PC-3 (cell line): ENCODE measurements around the gene KMT2C. TPM values are rescaled to one million over a fixed set of nuclear protein-coding genes. Genes with fewer than 3 reads are reported as not detected.

ENCODE experiments used
- ATAC-seq: fragments of 200-7000 bp; cut with Tn5 transposase; 2 replicates; pipeline ENCODE4 v1.9.1; 2020; ENCODE audit warnings: mild to moderate bottlenecking, moderate library complexity
- BruUV-seq: library from RNA; stranded (reverse); fragments of 400-500 nt; replicated peaks from 2 replicates; lab custom pipeline; 2021; lab: Mats Ljungman, UMichigan
- CTCF ChIA-PET: fragments of 300-600 bp; sonication (Branson Sonifier 250); formaldehyde crosslinking; loops from one replicate; lab custom pipeline; 2022; ENCODE audit warnings: antibody characterized with exemption; lab: Charles Lee
- POLR2A ChIA-PET: fragments of 300-600 bp; sonication (Branson Sonifier 250); formaldehyde crosslinking; loops from one replicate; lab custom pipeline; 2022; ENCODE audit warnings: antibody characterized with exemption; ENCODE audit not compliant: unreplicated experiment; lab: Charles Lee
- DNase-seq: peaks from one replicate; pipeline ENCODE4 v3.0.0-alpha.2; 2015
- H2AFZ ChIP-seq: fragments of 300-600 bp; sonication (generic); 2 replicates; pipeline ENCODE4 v1.6.0; 2016; ENCODE audit warnings: antibody characterized with exemption, low read length
- H3F3A ChIP-seq: fragments of 300-600 bp; sonication (generic); one replicate; pipeline ENCODE4 v1.6.0; 2017; ENCODE audit warnings: antibody characterized with exemption, low read length, control low read depth, mild to moderate bottlenecking; ENCODE audit not compliant: unreplicated experiment
- H3K27ac ChIP-seq: fragments of 300-600 bp; sonication (generic); 2 replicates; pipeline ENCODE4 v1.5.1; 2016; ENCODE audit warnings: mild to moderate bottlenecking, low read length
- H3K27me3 ChIP-seq: fragments of 300-600 bp; sonication (generic); 2 replicates; pipeline ENCODE4 v1.6.1; 2016; ENCODE audit warnings: low read length, mixed read lengths
- H3K36me3 ChIP-seq: fragments of 300-600 bp; sonication (generic); 2 replicates; pipeline ENCODE4 v1.6.1; 2016; ENCODE audit warnings: low read depth, mixed run types, low read length, mixed read lengths
- H3K4me1 ChIP-seq: fragments of 300-600 bp; sonication (generic); 2 replicates; pipeline ENCODE4 v1.5.1; 2016; ENCODE audit warnings: low read length; ENCODE audit not compliant: insufficient read depth
- H3K4me2 ChIP-seq: fragments of 300-600 bp; sonication (generic); 2 replicates; pipeline ENCODE4 v1.6.0; 2016; ENCODE audit warnings: low read length
- H3K4me3 ChIP-seq: fragments of 300-600 bp; sonication (generic); 2 replicates; pipeline ENCODE4 v1.5.1; 2016; ENCODE audit warnings: mild to moderate bottlenecking, low read length, mixed read lengths
- H3K79me2 ChIP-seq: fragments of 300-600 bp; sonication (generic); 2 replicates; pipeline ENCODE4 v1.6.1; 2017; ENCODE audit warnings: low read length, mixed read lengths
- H3K9ac ChIP-seq: fragments of 300-600 bp; sonication (generic); 2 replicates; pipeline ENCODE4 v1.6.0; 2016; ENCODE audit warnings: mild to moderate bottlenecking, low read length
- H3K9me2 ChIP-seq: fragments of 300-600 bp; sonication (generic); replicated peaks from 2 replicates; pipeline ENCODE4 v1.6.1; 2016; ENCODE audit warnings: mixed run types, low read length, mixed read lengths
- H3K9me3 ChIP-seq: fragments of 300-600 bp; sonication (generic); 2 replicates; pipeline ENCODE4 v1.6.1; 2016; ENCODE audit warnings: low read length, mixed read lengths
- H4K20me1 ChIP-seq: fragments of 300-600 bp; sonication (generic); 2 replicates; pipeline ENCODE4 v1.6.1; 2016; ENCODE audit warnings: low read length, mixed read lengths
- CTCF ChIP-seq: fragments of 300-600 bp; sonication (generic); conservative IDR thresholded peaks from 2 replicates; pipeline ENCODE4 v1.5.1; 2017; ENCODE audit warnings: antibody characterized with exemption, low read depth, mild to moderate bottlenecking, low read length
- EZH2 ChIP-seq: fragments of 300-600 bp; sonication (generic); IDR thresholded peaks from one replicate; pipeline ENCODE4 v1.6.1; 2017; ENCODE audit warnings: antibody characterized with exemption, mild to moderate bottlenecking, low read length; ENCODE audit not compliant: unreplicated experiment
- EZH2phosphoT487 ChIP-seq: fragments of 300-600 bp; sonication (generic); IDR thresholded peaks from 2 replicates; pipeline ENCODE4 v1.6.1; 2018; ENCODE audit warnings: mild to moderate bottlenecking, antibody characterized with exemption, low read length, borderline replicate concordance
- intact Hi-C: fragments of 100-400 bp; cut with micrococcal nuclease; formaldehyde crosslinking; loops from 2 replicates; pipeline ENCODE4 v1.9.0; 2023
- total RNA-seq: library from RNA; depleted of rRNA; stranded (reverse); fragments of >200 nt; gene quantifications from 2 replicates; pipeline ENCODE4 v1.2.3, GENCODE V29; 2014

KMT2C gene
- total RNA-seq, 1 experiment from 2014 or later = 15.3 TPM

- ChIA-PET POLR2A (no interaction called here), CTCF (no interaction called here)
- TF ChIP-seq EZH2phosphoT487 (no peak), EZH2 (no peak), CTCF (no peak)
- Histone ChIP-seq H3K4me1 (no peaks in the 10 kb centered on the region), H3K27me3 (no peaks in the 10 kb centered on the region), H3F3A (no peaks in the 10 kb centered on the region), H3K36me3 (no peaks in the 10 kb centered on the region), H3K27ac (no peak overlapping the region), H2AFZ (no peak overlapping the region), H3K9ac (no peak overlapping the region), H3K4me3 (no peak overlapping the region), H3K4me2 (no peak overlapping the region), H3K79me2 (no peaks in the 10 kb centered on the region), H3K9me3 (no peaks in the 10 kb centered on the region), H4K20me1 (no peaks in the 10 kb centered on the region), H3K9me2 (no peaks in the 10 kb centered on the region)
- DNase-seq (no peak), ATAC-seq (no peak)
- no TSS peak for BruUV-seq
- intact Hi-C loops = no loop called here
These were observed 332.1 kb downstream of the KMT2C start for GRCh38 chr7:152103691-152104090.

DNA sequence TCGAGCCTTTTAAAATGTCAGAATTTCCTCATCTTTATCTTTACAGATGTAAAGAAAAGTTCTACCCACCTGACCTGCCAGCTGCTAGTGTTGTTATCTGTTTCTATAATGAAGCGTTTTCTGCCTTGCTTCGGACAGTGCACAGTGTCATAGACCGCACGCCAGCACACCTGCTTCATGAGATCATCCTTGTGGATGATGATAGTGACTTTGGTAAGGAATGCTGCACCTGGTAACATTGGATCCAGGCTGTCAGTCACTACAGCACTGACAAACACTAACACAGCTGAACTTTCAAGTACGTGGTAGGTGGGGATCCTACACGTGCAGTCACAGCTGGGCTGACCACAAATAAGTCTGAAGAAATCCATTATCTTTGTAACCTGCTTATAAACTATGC, 332.7 kb downstream of the KMT2C start:
- ATAC-seq = no peak
- ChIA-PET POLR2A (no interaction called here), CTCF (no interaction called here)
- Histone ChIP-seq H2AFZ (no peak overlapping the region), H4K20me1 (no peaks in the 10 kb centered on the region), H3K9ac (no peak overlapping the region), H3K27ac (no peak overlapping the region), H3K9me3 (no peaks in the 10 kb centered on the region), H3K4me1 (no peaks in the 10 kb centered on the region), H3K4me3 (no peak overlapping the region), H3K9me2 (no peaks in the 10 kb centered on the region), H3F3A (no peaks in the 10 kb centered on the region), H3K36me3 (no peaks in the 10 kb centered on the region), H3K27me3 (no peaks in the 10 kb centered on the region), H3K4me2 (no peak overlapping the region), H3K79me2 (no peaks in the 10 kb centered on the region)
- TF ChIP-seq EZH2 (no peak), EZH2phosphoT487 (no peak), CTCF (no peak)
- no peak for DNase-seq
- no TSS peak for BruUV-seq
- intact Hi-C loops = no loop called here

- POLR2A ChIA-PET = no interaction called here
- no peak overlapping the region for H3K9ac ChIP-seq
- H3K4me2 ChIP-seq = no peak overlapping the region
- H3K9me2 ChIP-seq = no peaks in the 10 kb centered on the region
- TF ChIP-seq EZH2phosphoT487 = no peak
- no peak for TF ChIP-seq EZH2
- TF ChIP-seq CTCF = no peak
- CTCF ChIA-PET = no interaction called here
- no peak overlapping the region for H3K27ac ChIP-seq
- ATAC-seq (no peak), DNase-seq (no peak)
- no peaks in the 10 kb centered on the region for H4K20me1 ChIP-seq
- H3K27me3 ChIP-seq = no peaks in the 10 kb centered on the region
- H3K9me3 ChIP-seq = no peaks in the 10 kb centered on the region
- no peak overlapping the region for H2AFZ ChIP-seq
- H3K36me3 ChIP-seq = no peaks in the 10 kb centered on the region
- H3F3A ChIP-seq = no peaks in the 10 kb centered on the region
- no peaks in the 10 kb centered on the region for H3K79me2 ChIP-seq
- intact Hi-C loops = no loop called here
- no peaks in the 10 kb centered on the region for H3K4me1 ChIP-seq
- no TSS peak for BruUV-seq
- H3K4me3 ChIP-seq = no peak overlapping the region
These were observed 338.5 kb downstream of the KMT2C start for GRCh38 chr7:152097330-152097729.
